Measurements from ENCODE around the gene PAK2.

DNA sequence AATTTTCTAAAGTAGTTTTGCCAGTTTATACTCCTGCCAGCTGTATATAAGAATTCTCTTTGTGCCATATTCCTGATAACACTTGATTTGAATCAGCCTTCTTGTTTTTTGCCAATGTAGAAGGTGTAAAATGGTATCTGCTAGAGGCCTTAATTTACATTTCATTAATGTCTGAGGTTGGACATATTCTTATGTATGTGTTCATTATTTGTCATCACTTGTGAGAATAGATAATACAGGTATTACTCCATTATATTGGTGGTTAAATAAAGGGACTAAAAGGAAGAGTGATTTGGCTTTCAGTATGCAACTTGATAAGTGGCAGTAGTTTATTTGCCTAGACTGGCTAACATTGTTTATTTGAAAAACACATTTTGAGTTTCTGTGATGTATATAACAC, 25.8 kb downstream of the PAK2 start:
- TF ChIP-seq, protein P1, sequence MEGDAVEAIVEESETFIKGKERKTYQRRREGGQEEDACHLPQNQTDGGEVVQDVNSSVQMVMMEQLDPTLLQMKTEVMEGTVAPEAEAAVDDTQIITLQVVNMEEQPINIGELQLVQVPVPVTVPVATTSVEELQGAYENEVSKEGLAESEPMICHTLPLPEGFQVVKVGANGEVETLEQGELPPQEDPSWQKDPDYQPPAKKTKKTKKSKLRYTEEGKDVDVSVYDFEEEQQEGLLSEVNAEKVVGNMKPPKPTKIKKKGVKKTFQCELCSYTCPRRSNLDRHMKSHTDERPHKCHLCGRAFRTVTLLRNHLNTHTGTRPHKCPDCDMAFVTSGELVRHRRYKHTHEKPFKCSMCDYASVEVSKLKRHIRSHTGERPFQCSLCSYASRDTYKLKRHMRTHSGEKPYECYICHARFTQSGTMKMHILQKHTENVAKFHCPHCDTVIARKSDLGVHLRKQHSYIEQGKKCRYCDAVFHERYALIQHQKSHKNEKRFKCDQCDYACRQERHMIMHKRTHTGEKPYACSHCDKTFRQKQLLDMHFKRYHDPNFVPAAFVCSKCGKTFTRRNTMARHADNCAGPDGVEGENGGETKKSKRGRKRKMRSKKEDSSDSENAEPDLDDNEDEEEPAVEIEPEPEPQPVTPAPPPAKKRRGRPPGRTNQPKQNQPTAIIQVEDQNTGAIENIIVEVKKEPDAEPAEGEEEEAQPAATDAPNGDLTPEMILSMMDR (IDR thresholded peaks at IDR 0.05) = no peak
- TF ChIP-seq ZFX (IDR thresholded peaks at IDR 0.05; ENCODE audit: borderline replicate concordance) = no peak
